Choroid plexus epithelial cell (primary cell): ENCODE data around the gene TMEM35B.

Experiments used
- DNase-seq: peaks from one replicate; pipeline ENCODE4 v3.0.0-alpha.2; 2010; ENCODE audit warnings: low read depth
- H3K4me3 ChIP-seq: 2 replicates; pipeline ENCODE4 v1.5.1; 2011; ENCODE audit warnings: low read depth, mild to moderate bottlenecking, control low read depth, low read length, moderate library complexity
- TF ChIP-seq, protein P1 (sequence below): conservative IDR thresholded peaks from 2 replicates; pipeline ENCODE4 v1.5.1; 2011; ENCODE audit warnings: low read depth, mild to moderate bottlenecking, control low read depth, inconsistent platforms, low read length, moderate library complexity

Gene TMEM35B

DNA sequence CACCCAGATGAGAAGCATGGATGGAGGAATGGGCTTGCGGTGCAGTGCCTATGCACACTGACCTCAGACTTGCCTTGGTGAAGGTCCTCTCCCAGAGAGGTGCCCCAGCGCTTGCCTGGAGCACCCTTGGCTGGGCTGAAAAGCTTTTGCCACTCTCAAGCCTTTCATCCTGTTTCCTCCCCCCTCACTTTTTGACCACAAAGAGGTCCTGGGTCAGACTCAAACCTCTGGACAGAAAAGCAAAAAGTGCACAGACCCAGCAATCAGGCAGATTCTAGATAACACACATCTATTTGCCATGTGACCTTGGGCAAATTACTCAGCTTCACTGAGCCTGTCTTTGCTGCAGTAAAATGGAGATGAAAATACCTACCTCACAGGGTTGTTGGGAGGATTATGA lies 7.3 kb downstream of the TMEM35B start:
- H3K4me3 ChIP-seq = no peak overlapping the region
- peak; percentile 16 for DNase-seq
- TF ChIP-seq, protein P1, sequence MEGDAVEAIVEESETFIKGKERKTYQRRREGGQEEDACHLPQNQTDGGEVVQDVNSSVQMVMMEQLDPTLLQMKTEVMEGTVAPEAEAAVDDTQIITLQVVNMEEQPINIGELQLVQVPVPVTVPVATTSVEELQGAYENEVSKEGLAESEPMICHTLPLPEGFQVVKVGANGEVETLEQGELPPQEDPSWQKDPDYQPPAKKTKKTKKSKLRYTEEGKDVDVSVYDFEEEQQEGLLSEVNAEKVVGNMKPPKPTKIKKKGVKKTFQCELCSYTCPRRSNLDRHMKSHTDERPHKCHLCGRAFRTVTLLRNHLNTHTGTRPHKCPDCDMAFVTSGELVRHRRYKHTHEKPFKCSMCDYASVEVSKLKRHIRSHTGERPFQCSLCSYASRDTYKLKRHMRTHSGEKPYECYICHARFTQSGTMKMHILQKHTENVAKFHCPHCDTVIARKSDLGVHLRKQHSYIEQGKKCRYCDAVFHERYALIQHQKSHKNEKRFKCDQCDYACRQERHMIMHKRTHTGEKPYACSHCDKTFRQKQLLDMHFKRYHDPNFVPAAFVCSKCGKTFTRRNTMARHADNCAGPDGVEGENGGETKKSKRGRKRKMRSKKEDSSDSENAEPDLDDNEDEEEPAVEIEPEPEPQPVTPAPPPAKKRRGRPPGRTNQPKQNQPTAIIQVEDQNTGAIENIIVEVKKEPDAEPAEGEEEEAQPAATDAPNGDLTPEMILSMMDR = no peak

DNA sequence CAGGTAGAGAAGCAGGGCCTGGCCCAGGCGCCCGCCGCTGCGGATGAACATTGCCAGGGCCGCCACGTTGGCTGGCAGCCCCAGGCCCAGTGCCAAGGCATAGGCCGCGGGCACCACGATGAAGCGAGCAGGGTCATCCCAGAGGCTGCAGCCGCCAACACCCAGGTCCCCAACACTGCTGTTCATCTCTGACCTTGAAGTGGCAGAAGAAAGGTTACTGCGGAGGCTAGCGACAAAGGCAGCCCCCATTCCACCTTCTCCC lies 8.0 kb downstream of the TMEM35B start:
- H3K4me3 ChIP-seq = no peak overlapping the region
- TF ChIP-seq, protein P1 = no peak
- DNase-seq = no peak

DNA sequence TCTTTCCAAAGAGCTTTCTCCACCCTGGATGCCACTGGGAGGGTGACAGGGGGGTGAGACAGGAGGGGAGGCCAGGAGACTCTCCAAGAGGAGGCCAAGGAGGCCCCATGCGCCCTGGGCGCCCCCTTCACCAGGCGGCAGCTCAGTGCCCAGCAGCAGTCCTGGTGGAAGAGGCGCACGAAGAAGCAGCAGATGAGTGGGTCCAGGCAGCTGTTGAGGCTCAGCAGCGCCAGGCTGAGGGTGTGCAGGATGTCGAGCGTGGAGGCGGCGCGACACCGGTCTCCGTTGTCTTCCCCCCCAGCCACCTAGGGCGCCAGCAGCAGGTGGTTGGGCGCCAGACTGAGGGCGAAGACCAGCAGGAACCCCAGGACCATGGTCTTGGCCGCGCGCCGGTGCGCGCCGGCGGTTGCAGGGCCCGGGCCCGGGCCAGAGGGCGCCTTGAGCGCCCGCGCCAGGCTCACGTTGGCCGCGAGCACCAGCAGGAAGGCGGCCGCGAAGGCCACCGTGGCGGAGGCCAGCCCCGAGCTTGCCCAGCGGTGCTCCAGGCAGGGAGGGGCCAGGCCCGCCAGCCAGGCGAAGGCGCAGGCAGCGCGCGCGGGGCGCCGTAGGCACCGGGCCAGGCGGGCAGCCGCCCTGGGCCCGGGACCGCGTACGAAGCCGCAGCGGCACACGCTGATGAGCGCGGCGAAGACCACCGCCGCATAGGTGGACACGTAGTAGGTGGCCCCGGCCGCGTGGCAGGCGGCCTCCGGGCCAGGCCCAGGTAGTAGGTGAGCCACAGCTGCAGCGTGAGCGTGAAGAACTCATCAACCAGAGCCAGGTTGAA lies 8.6 kb downstream of the TMEM35B start:
- no peak for DNase-seq
- no peak overlapping the region for H3K4me3 ChIP-seq
- TF ChIP-seq, protein P1 = no peak

DNA sequence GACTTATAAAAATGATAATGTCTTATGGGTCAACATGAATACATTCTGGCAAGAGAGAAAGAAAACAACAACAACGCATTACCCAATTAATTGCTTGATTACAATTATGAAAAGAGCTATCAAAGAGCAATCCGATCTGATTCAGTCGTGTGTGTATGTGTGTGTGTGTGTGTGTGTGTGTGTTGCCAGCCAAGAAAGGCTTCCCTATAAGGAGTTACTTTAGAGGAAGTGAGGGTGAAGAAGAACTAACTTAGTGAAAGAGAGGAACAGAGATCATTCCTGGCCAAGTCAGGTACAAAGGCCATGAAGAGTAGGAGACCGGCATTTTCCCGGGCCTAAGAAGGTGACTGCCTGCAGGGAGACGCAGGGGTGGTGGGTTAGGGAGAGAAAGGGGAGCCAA lies 9.4 kb downstream of the TMEM35B start:
- TF ChIP-seq, protein P1 = no peak
- no peak overlapping the region for H3K4me3 ChIP-seq
- no peak for DNase-seq

DNA sequence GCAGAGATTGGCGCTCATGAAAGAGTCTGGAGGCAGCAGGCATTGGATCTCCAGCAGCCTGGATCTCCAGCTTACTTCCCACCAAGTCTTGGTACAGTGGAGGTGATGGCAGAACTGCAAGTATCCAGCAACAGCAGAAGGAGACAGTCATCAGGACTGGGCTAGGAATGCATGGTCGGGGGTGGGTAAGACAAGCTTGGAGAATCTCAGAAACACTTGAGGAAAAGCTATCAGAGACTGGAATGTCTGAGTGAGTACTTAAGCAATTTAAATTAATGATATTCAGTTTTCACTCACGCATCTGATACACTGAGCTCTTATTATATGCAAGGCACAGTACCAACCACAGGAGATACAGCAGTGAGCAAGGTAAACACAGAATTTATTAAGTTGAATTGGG lies 9.8 kb downstream of the TMEM35B start:
- DNase-seq = no peak
- H3K4me3 ChIP-seq = no peak overlapping the region
- TF ChIP-seq, protein P1 = no peak

DNA sequence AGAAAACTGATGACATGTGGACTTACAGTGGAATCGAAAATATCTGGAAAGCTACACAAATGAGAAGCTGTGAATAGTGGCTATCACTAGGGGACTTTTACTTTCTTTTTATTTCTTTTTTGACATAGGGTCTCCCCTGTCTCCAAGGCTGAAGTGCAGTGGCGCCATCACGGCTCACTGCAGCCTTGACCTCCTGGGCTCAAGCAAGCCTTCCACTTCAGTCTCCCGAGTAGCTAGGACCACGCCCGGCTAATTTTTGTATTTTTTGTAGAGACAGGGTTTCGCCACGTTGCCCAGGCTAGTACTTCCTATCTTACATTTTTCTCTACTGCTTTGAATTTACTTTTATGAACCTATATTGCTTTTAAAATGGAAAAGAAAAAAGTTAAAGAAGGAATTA lies 10.5 kb downstream of the TMEM35B start:
- TF ChIP-seq, protein P1 = no peak
- no peak overlapping the region for H3K4me3 ChIP-seq
- no peak for DNase-seq

DNA sequence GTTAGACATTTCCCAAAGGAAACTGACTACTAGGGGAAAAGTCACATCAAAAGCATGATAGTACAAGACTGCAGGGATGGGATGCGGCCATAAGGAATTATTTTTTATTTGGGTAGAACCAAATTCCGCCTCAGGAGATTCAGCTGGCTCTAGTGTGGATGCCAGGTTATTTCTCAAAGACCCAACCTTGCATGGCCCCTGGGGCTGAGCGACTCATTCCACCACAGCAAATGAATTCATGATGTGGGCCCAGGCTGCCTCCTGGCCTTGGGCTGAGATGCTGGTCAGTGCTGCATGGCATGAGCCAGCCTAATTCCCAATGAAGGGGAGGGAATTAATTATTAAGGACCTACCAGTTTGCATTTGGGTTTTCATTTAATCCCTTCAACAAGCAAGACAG lies 11.8 kb downstream of the TMEM35B start:
- no peak for DNase-seq
- H3K4me3 ChIP-seq = no peak overlapping the region
- TF ChIP-seq, protein P1 = no peak
